Stimulated activated naive CD8-positive, alpha-beta T cell treated with anti-CD3 and anti-CD28 coated beads, Interleukin-15, Interleukin-2, amounts not matched to agents 100 ng/mL and 50 ng/mL, for 24 hours (primary cell): ENCODE results near the gene MGMT.
A peak's percentile ranks its signal among the peaks of the same experiment; 100 is the strongest.
"Not testable (repeated sequence)": the region's sequence is repeated elsewhere in the genome, so short reads cannot be mapped to it uniquely, and the experiment has no call there.

Experiments used
- H3K27ac Mint-ChIP-seq: one replicate; pipeline ENCODE4 v1.8.0; 2021; ENCODE audit warnings: mild to moderate bottlenecking, mixed read lengths
- H3K27me3 Mint-ChIP-seq: one replicate; pipeline ENCODE4 v1.8.0; 2021; ENCODE audit warnings: mixed read lengths
- H3K36me3 Mint-ChIP-seq: one replicate; pipeline ENCODE4 v1.8.0; 2021; ENCODE audit warnings: low read depth, mixed read lengths
- H3K4me1 Mint-ChIP-seq: one replicate; pipeline ENCODE4 v1.8.0; 2021; ENCODE audit warnings: low read depth, mixed read lengths
- H3K4me3 Mint-ChIP-seq: one replicate; pipeline ENCODE4 v1.8.0; 2021; ENCODE audit warnings: mild to moderate bottlenecking, mixed read lengths
- H3K9me3 Mint-ChIP-seq: one replicate; pipeline ENCODE4 v1.8.0; 2021; ENCODE audit warnings: mixed read lengths

MGMT gene

DNA sequence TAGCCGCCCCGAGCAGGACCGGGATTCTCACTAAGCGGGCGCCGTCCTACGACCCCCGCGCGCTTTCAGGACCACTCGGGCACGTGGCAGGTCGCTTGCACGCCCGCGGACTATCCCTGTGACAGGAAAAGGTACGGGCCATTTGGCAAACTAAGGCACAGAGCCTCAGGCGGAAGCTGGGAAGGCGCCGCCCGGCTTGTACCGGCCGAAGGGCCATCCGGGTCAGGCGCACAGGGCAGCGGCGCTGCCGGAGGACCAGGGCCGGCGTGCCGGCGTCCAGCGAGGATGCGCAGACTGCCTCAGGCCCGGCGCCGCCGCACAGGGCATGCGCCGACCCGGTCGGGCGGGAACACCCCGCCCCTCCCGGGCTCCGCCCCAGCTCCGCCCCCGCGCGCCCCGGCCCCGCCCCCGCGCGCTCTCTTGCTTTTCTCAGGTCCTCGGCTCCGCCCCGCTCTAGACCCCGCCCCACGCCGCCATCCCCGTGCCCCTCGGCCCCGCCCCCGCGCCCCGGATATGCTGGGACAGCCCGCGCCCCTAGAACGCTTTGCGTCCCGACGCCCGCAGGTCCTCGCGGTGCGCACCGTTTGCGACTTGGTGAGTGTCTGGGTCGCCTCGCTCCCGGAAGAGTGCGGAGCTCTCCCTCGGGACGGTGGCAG is at the start of gene MGMT:
TSS of gene MGMT (plus strand) at position 539 of the 656 bp plus-strand sequence.
- no peaks in the 10 kb centered on the region for H3K27me3 Mint-ChIP-seq
- no peaks in the 10 kb centered on the region for H3K9me3 Mint-ChIP-seq
- H3K4me1 Mint-ChIP-seq, result peaks cover 15% of the 10 kb centered on the region
- peak within 1 kb of the TSS; percentile 21 for H3K27ac Mint-ChIP-seq
- peak within 1 kb of the TSS; percentile 85 for H3K4me3 Mint-ChIP-seq
- peaks cover 11% of the 10 kb centered on the region for H3K36me3 Mint-ChIP-seq

GRCh38 chr10:129417870-129418269 is 49.2 kb upstream of the MGMT start:
- Mint-ChIP-seq H3K4me1 (no peaks in the 10 kb centered on the region), H3K27me3 (peaks cover 4% of the 10 kb centered on the region), H3K4me3 (no peak overlapping the region), H3K9me3 (no peaks in the 10 kb centered on the region), H3K36me3 (no peaks in the 10 kb centered on the region), H3K27ac (no peak overlapping the region)

- no peaks in the 10 kb centered on the region for H3K9me3 Mint-ChIP-seq
- no peaks in the 10 kb centered on the region for H3K4me1 Mint-ChIP-seq
- no peak overlapping the region for H3K4me3 Mint-ChIP-seq
- H3K27ac Mint-ChIP-seq, result no peak overlapping the region
- H3K36me3 Mint-ChIP-seq, result no peaks in the 10 kb centered on the region
- H3K27me3 Mint-ChIP-seq, result peaks cover 4% of the 10 kb centered on the region
Measured at GRCh38 chr10:129418496-129419225, 48.4 kb upstream of the MGMT start.

DNA sequence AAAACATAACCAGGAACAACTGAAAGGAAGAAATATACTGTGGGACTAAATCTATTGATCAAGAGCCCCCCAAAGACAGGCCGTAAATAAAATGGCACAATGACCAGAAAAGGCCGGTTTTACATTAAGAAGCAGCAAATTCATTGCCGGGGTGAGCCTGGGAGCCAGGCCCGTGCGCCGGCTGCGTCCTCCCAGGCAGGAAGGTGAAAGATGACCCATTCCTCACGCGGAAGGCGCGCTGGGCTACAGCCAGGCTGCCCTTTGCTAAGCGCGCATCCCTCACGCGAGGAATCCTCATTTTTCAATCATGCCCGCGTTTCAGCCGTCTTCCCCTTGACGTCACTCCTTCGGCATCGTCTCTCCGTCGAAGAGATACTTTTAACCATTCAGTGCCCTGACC is 47.6 kb upstream of the MGMT start:
- no peaks in the 10 kb centered on the region for H3K36me3 Mint-ChIP-seq
- no peaks in the 10 kb centered on the region for H3K9me3 Mint-ChIP-seq
- H3K27ac Mint-ChIP-seq, result no peak overlapping the region
- H3K4me3 Mint-ChIP-seq, result no peak overlapping the region
- peaks cover 4% of the 10 kb centered on the region for H3K27me3 Mint-ChIP-seq
- H3K4me1 Mint-ChIP-seq, result no peaks in the 10 kb centered on the region

DNA sequence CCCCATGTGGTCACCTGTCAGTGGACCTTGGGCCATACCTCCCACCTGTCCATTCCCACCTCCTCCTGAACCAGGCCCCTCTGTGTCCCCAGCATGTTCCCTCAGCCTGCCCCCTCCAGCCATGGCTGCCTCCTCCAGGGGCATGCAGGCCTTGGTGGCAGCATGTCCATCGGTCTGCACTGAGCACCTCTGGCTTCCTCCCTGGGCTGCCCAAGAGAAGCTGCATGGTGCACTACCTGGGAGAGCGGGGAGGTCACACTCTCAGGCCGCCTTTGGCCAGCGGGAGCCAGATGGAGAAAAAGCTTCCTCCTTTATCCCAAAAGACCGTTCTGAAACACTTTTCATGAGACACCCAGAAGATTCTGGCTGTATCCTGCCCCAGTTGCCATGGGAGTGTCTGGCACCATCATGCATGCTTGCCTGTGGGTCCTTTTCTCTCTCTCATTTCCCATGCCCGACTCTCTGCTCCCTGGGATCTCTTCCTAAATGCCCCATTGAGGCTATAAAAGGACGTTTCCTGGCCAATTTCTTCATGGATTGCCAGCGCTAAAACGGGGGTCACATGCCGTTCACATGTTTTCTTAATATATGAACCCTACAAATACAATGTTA is 45.5 kb upstream of the MGMT start:
- Mint-ChIP-seq H3K4me3 (no peak overlapping the region), H3K4me1 (no peaks in the 10 kb centered on the region), H3K36me3 (no peaks in the 10 kb centered on the region), H3K27me3 (peaks cover 4% of the 10 kb centered on the region), H3K27ac (no peak overlapping the region), H3K9me3 (no peaks in the 10 kb centered on the region)

GRCh38 chr10:129424978-129425377 is 42.1 kb upstream of the MGMT start:
- H3K4me1 Mint-ChIP-seq, result no peaks in the 10 kb centered on the region

DNA sequence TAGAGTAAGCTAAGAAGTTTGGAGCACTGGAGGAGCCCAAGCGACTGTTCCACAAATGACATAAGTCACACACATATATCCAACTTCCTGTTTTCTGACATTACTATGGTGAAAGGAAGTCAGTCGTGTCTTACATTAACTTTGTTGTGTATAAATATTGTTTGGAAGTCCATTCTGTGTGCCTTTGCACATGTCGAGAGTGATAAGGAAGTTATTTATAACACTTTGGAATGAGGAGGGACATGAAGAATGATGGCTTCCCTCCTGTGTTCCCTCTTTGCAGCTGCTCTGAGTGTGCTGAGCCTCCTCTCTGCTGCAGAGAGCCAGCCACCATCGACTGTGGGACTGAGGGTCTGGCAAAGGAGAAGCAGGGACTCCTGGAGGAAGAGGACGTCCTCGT is 40.4 kb upstream of the MGMT start:
- H3K27me3 Mint-ChIP-seq, result no peaks in the 10 kb centered on the region
- no peak overlapping the region for H3K27ac Mint-ChIP-seq
- H3K4me1 Mint-ChIP-seq, result no peaks in the 10 kb centered on the region
- no peaks in the 10 kb centered on the region for H3K9me3 Mint-ChIP-seq
- no peak overlapping the region for H3K4me3 Mint-ChIP-seq
- no peaks in the 10 kb centered on the region for H3K36me3 Mint-ChIP-seq

More at GRCh38 chr10:129424978-129425377, 42.1 kb upstream of the MGMT start:
- H3K27me3 Mint-ChIP-seq, result no peaks in the 10 kb centered on the region
- no peak overlapping the region for H3K27ac Mint-ChIP-seq
- H3K4me3 Mint-ChIP-seq, result no peak overlapping the region
- no peaks in the 10 kb centered on the region for H3K9me3 Mint-ChIP-seq
- H3K36me3 Mint-ChIP-seq, result no peaks in the 10 kb centered on the region

DNA sequence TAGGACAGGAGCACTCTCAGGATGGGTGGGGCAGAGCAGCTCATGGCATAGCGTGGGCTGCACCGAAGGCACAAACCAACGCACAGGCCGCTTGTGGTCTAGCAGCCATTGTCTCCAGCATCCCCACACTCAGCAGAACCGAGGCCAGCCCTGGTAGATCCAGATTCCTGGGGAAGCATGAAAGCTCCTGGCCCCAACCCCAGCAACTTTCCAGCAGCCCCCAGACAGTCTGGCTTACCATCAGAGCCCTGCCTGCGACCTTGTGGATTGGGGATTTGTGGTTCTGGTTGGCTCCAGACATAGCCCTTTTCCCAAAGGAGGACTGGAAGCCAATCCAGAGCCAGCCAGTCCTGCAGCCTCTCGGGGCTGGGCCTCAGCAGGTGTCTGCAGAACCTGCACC is 33.8 kb upstream of the MGMT start:
- H3K9me3 Mint-ChIP-seq, result no peaks in the 10 kb centered on the region
- H3K27me3 Mint-ChIP-seq, result peaks cover 4% of the 10 kb centered on the region
- H3K4me1 Mint-ChIP-seq, result no peaks in the 10 kb centered on the region
- no peak overlapping the region for H3K4me3 Mint-ChIP-seq
- H3K36me3 Mint-ChIP-seq, result no peaks in the 10 kb centered on the region
- H3K27ac Mint-ChIP-seq, result no peak overlapping the region

DNA sequence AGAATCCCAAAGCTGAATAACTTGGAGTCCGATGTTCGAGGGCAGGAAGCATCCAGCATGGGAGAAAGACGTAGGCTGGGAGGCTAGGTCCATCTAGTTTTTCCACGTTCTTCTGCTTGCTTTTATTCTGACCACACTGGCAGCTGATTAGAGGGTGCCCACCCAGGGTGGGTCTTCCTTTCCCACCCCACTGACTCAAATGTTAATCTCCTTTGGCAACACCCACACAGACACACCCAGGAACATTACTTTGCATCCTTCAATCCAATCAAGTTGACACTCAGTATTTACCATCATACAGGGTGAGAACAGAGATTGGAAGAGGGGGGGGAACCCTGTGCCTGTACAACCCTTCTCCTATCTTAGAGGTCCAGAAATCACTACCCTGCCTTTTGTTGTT is 31.3 kb upstream of the MGMT start:
- H3K4me1 Mint-ChIP-seq, H3K4me3 Mint-ChIP-seq, H3K9me3 Mint-ChIP-seq, H3K36me3 Mint-ChIP-seq, H3K27ac Mint-ChIP-seq, H3K27me3 Mint-ChIP-seq: not testable (repeated sequence)

DNA sequence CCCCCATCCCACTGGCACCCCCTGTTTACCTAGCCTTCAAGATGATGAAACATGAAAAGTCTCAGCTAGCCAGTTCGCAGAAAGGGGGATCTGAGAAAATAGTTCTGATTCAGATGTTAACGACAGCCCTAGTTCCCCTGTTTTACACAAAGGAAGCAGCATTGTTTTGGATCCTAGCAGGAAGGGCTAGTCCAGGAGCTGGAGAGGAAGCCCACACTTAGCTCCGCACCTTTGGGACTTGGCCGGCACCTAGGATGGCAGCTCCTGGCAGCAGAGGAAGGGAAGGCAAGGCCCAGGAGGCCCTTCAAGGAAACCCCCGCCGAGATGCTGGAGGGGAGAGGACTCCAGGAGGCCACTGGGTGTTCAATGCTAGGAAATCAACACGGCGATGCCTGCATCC is 29.0 kb upstream of the MGMT start:
- H3K36me3 Mint-ChIP-seq, result no peaks in the 10 kb centered on the region

GRCh38 chr10:129440247-129440646 is 26.8 kb upstream of the MGMT start:
- H3K27ac Mint-ChIP-seq, result no peak overlapping the region
- H3K27me3 Mint-ChIP-seq, result peaks cover 3% of the 10 kb centered on the region
- no peaks in the 10 kb centered on the region for H3K4me1 Mint-ChIP-seq
- no peaks in the 10 kb centered on the region for H3K36me3 Mint-ChIP-seq
- H3K4me3 Mint-ChIP-seq, result no peak overlapping the region
- H3K9me3 Mint-ChIP-seq, result no peaks in the 10 kb centered on the region

More for the DNA sequence above, 29.0 kb upstream of the MGMT start:
- H3K4me3 Mint-ChIP-seq, result no peak overlapping the region
- no peak overlapping the region for H3K27ac Mint-ChIP-seq
- no peaks in the 10 kb centered on the region for H3K9me3 Mint-ChIP-seq
- no peaks in the 10 kb centered on the region for H3K4me1 Mint-ChIP-seq
- H3K27me3 Mint-ChIP-seq, result peaks cover 4% of the 10 kb centered on the region

DNA sequence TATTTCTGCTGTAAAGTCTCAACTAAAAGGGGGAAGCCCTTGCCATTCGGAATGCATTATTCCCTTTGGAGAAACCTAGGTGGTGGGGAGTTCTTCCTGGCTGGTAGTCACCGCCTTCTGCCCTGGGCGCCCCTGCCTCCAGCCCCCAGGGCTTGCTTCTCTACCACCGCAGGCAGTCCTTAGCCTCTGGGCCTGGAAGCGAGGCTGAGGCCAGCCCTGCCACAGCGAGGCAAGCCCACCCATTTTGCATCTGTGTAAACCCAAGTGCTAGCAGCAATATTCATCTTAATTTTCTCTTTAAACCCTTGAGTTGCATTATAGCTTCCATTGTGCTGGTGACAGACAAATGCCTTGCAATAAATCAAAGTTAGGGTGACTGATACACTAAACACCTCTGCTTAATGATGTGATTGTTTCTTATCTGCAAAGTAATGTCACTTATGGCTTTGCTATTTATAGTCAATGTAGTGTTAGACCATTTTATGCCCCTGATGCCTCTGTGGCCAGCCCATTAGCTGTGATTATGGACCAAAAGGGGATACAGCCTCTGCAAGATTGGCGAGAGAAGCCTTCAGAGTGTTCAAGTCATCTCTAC is 26.2 kb upstream of the MGMT start:
- Mint-ChIP-seq H3K36me3 (no peaks in the 10 kb centered on the region), H3K4me3 (no peak overlapping the region), H3K9me3 (no peaks in the 10 kb centered on the region), H3K27me3 (no peaks in the 10 kb centered on the region), H3K4me1 (no peaks in the 10 kb centered on the region), H3K27ac (no peak overlapping the region)

GRCh38 chr10:129441372-129442009 is 25.6 kb upstream of the MGMT start:
- no peaks in the 10 kb centered on the region for H3K4me1 Mint-ChIP-seq
- H3K27me3 Mint-ChIP-seq, result no peaks in the 10 kb centered on the region
- H3K36me3 Mint-ChIP-seq, result no peaks in the 10 kb centered on the region
- H3K27ac Mint-ChIP-seq, result no peak overlapping the region
- no peak overlapping the region for H3K4me3 Mint-ChIP-seq
- no peaks in the 10 kb centered on the region for H3K9me3 Mint-ChIP-seq

- no peak overlapping the region for H3K27ac Mint-ChIP-seq
- no peaks in the 10 kb centered on the region for H3K4me1 Mint-ChIP-seq
Measured at GRCh38 chr10:129442866-129443265, 24.2 kb upstream of the MGMT start.

DNA sequence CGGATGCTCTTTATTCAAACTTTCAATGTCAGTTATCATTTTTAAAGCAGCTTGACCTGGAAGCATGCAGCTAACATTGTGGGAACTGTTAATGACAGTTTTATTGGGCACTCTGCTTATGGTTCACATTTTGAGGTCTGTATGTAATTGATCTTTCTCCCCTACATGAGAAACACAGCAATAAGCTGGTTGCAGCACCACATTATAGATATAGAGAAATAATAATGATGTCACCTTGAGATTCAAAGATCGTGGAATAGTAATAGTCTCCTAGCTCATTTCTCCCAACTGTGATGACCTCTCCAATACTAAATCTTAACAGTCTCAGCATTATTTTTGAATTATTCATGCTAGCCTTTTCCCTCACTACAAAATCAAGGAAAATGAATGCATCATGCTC is 22.7 kb upstream of the MGMT start:
- Mint-ChIP-seq H3K4me1 (no peaks in the 10 kb centered on the region), H3K9me3 (no peaks in the 10 kb centered on the region), H3K4me3 (no peak overlapping the region), H3K36me3 (no peaks in the 10 kb centered on the region), H3K27me3 (no peaks in the 10 kb centered on the region), H3K27ac (no peak overlapping the region)

More at GRCh38 chr10:129442866-129443265, 24.2 kb upstream of the MGMT start:
- Mint-ChIP-seq H3K9me3 (no peaks in the 10 kb centered on the region), H3K36me3 (no peaks in the 10 kb centered on the region), H3K4me3 (no peak overlapping the region), H3K27me3 (no peaks in the 10 kb centered on the region)
